ENCODE results near the gene TRPV4. TPM values are rescaled to one million over a fixed set of nuclear protein-coding genes. Genes with fewer than 3 reads are reported as not detected.

TRPV4 gene
- total and polyA plus RNA-seq, 9 donors: 0.13 to 3.3 (median 0.99) TPM

- H3K27ac ChIP-seq (ENCODE audit: low read length): no peak overlapping the region
- H3K4me3 ChIP-seq (ENCODE audit: low read length): no peak overlapping the region
- H3K4me1 ChIP-seq (ENCODE audit: control insufficient read depth, insufficient read depth, low read length): peaks cover 20% of the 10 kb centered on the region
- DNase-seq: no peak
- WGBS (ENCODE audit: insufficient coverage): 42% methylated on average over 11 of the region's 15 CpGs
- H3K9me3 ChIP-seq (replicated peaks; ENCODE audit: control insufficient read depth, low read depth, low read length): peaks cover 14% of the 10 kb centered on the region
- H3K36me3 ChIP-seq (ENCODE audit: control insufficient read depth, insufficient read depth, low read length): no peaks in the 10 kb centered on the region
- no peaks in the 10 kb centered on the region for H3K27me3 ChIP-seq (ENCODE audit: control insufficient read depth, insufficient read depth, low read length)
Observed at GRCh38 chr12:109758426-109759420, 74.5 kb downstream of the TRPV4 start.

- Histone ChIP-seq H3K9me3 (replicated peaks; ENCODE audit: control insufficient read depth, low read depth, low read length) (peaks cover 6% of the 10 kb centered on the region), H3K4me1 (ENCODE audit: control insufficient read depth, insufficient read depth, low read length) (peaks cover 20% of the 10 kb centered on the region), H3K36me3 (ENCODE audit: control insufficient read depth, insufficient read depth, low read length) (no peaks in the 10 kb centered on the region), H3K27ac (ENCODE audit: low read length) (no peak overlapping the region), H3K4me3 (ENCODE audit: low read length) (no peak overlapping the region), H3K27me3 (ENCODE audit: control insufficient read depth, insufficient read depth, low read length) (no peaks in the 10 kb centered on the region)
- DNase-seq: no peak
- WGBS (ENCODE audit: insufficient coverage): 85% methylated on average over 8 of the region's 11 CpGs
Observed at GRCh38 chr12:109757671-109758265, 75.4 kb downstream of the TRPV4 start.

- Histone ChIP-seq H3K9me3 (replicated peaks; ENCODE audit: control insufficient read depth, low read depth, low read length) (peaks cover 6% of the 10 kb centered on the region), H3K4me3 (ENCODE audit: low read length) (no peak overlapping the region), H3K27me3 (ENCODE audit: control insufficient read depth, insufficient read depth, low read length) (no peaks in the 10 kb centered on the region), H3K4me1 (ENCODE audit: control insufficient read depth, insufficient read depth, low read length) (peaks cover 20% of the 10 kb centered on the region), H3K27ac (ENCODE audit: low read length) (no peak overlapping the region), H3K36me3 (ENCODE audit: control insufficient read depth, insufficient read depth, low read length) (no peaks in the 10 kb centered on the region)
- WGBS (ENCODE audit: insufficient coverage): 100% methylated on average over 1 of the region's 1 CpG
- no peak for DNase-seq
Observed at GRCh38 chr12:109756457-109756856, 76.7 kb downstream of the TRPV4 start.

GRCh38 chr12:109753959-109754358 lies 79.2 kb downstream of the TRPV4 start:
- Histone ChIP-seq H3K4me1 (ENCODE audit: control insufficient read depth, insufficient read depth, low read length) (peaks cover 2% of the 10 kb centered on the region), H3K27ac (ENCODE audit: low read length) (no peak overlapping the region), H3K9me3 (replicated peaks; ENCODE audit: control insufficient read depth, low read depth, low read length) (peaks cover 8% of the 10 kb centered on the region), H3K36me3 (ENCODE audit: control insufficient read depth, insufficient read depth, low read length) (no peaks in the 10 kb centered on the region), H3K4me3 (ENCODE audit: low read length) (no peak overlapping the region), H3K27me3 (ENCODE audit: control insufficient read depth, insufficient read depth, low read length) (no peaks in the 10 kb centered on the region)
- DNase-seq: no peak
- 50% methylated on average over 2 of the region's 2 CpGs for WGBS (ENCODE audit: insufficient coverage)

- no peak overlapping the region for H3K27ac ChIP-seq (ENCODE audit: low read length)
- 77% methylated on average over 5 of the region's 5 CpGs for WGBS (ENCODE audit: insufficient coverage)
- H3K4me1 ChIP-seq (ENCODE audit: control insufficient read depth, insufficient read depth, low read length): no peaks in the 10 kb centered on the region
- no peaks in the 10 kb centered on the region for H3K27me3 ChIP-seq (ENCODE audit: control insufficient read depth, insufficient read depth, low read length)
- H3K36me3 ChIP-seq (ENCODE audit: control insufficient read depth, insufficient read depth, low read length): no peaks in the 10 kb centered on the region
- H3K9me3 ChIP-seq (replicated peaks; ENCODE audit: control insufficient read depth, low read depth, low read length): peaks cover 8% of the 10 kb centered on the region
- DNase-seq: no peak
- no peak overlapping the region for H3K4me3 ChIP-seq (ENCODE audit: low read length)
Observed at GRCh38 chr12:109753054-109753401, 80.2 kb downstream of the TRPV4 start.

- WGBS (ENCODE audit: insufficient coverage): 50% methylated on average over 1 of the region's 6 CpGs
- Histone ChIP-seq H3K4me3 (ENCODE audit: low read length) (no peak overlapping the region), H3K4me1 (ENCODE audit: control insufficient read depth, insufficient read depth, low read length) (no peaks in the 10 kb centered on the region), H3K36me3 (ENCODE audit: control insufficient read depth, insufficient read depth, low read length) (no peaks in the 10 kb centered on the region), H3K27me3 (ENCODE audit: control insufficient read depth, insufficient read depth, low read length) (no peaks in the 10 kb centered on the region), H3K27ac (ENCODE audit: low read length) (no peak overlapping the region), H3K9me3 (replicated peaks; ENCODE audit: control insufficient read depth, low read depth, low read length) (peaks cover 8% of the 10 kb centered on the region)
- DNase-seq: no peak
Observed at GRCh38 chr12:109752117-109753053, 80.8 kb downstream of the TRPV4 start.

- Histone ChIP-seq H3K9me3 (replicated peaks; ENCODE audit: control insufficient read depth, low read depth, low read length) (no peaks in the 10 kb centered on the region), H3K4me3 (ENCODE audit: low read length) (no peak overlapping the region), H3K36me3 (ENCODE audit: control insufficient read depth, insufficient read depth, low read length) (no peaks in the 10 kb centered on the region), H3K27ac (ENCODE audit: low read length) (no peak overlapping the region), H3K27me3 (ENCODE audit: control insufficient read depth, insufficient read depth, low read length) (no peaks in the 10 kb centered on the region), H3K4me1 (ENCODE audit: control insufficient read depth, insufficient read depth, low read length) (no peaks in the 10 kb centered on the region)
- DNase-seq: no peak
- WGBS (ENCODE audit: insufficient coverage): 61% methylated on average over 5 of the region's 8 CpGs
Observed at GRCh38 chr12:109744986-109745942, 87.9 kb downstream of the TRPV4 start.

- no peaks in the 10 kb centered on the region for H3K27me3 ChIP-seq (ENCODE audit: control insufficient read depth, insufficient read depth, low read length)
- no peak overlapping the region for H3K27ac ChIP-seq (ENCODE audit: low read length)
- H3K4me3 ChIP-seq (ENCODE audit: low read length): no peak overlapping the region
- no peak for DNase-seq
- H3K9me3 ChIP-seq (replicated peaks; ENCODE audit: control insufficient read depth, low read depth, low read length): no peaks in the 10 kb centered on the region
- no peaks in the 10 kb centered on the region for H3K36me3 ChIP-seq (ENCODE audit: control insufficient read depth, insufficient read depth, low read length)
- no peaks in the 10 kb centered on the region for H3K4me1 ChIP-seq (ENCODE audit: control insufficient read depth, insufficient read depth, low read length)
- 91% methylated on average over 14 of the region's 14 CpGs for WGBS (ENCODE audit: insufficient coverage)
Observed at GRCh38 chr12:109744026-109744425, 89.2 kb downstream of the TRPV4 start.
